ENCODE measurements around the gene ZNF407.
"Not testable (repeated sequence)": the region's sequence is repeated elsewhere in the genome, so short reads cannot be mapped to it uniquely, and the experiment has no call there.

ZNF407 gene

GRCh38 chr18:75083761-75084160 lies 486.1 kb downstream of the ZNF407 start:
- DNase-seq, result no peak

- not testable (repeated sequence) for DNase-seq
Measured at GRCh38 chr18:75085676-75086075, 488.0 kb downstream of the ZNF407 start.

- no peak for DNase-seq
Measured at GRCh38 chr18:75086494-75087034, 488.9 kb downstream of the ZNF407 start.

GRCh38 chr18:75087119-75088020 lies 489.7 kb downstream of the ZNF407 start:
- DNase-seq, result no peak

- no peak for DNase-seq
Measured at GRCh38 chr18:75088021-75088506, 490.4 kb downstream of the ZNF407 start.

- no peak for DNase-seq
Measured at GRCh38 chr18:75088622-75089211, 491.0 kb downstream of the ZNF407 start.

- no peak for DNase-seq
Measured at GRCh38 chr18:75089748-75090327, 492.2 kb downstream of the ZNF407 start.

- no peak for DNase-seq
Measured at GRCh38 chr18:75090336-75090735, 492.7 kb downstream of the ZNF407 start.

GRCh38 chr18:75097491-75098225 lies 500.0 kb downstream of the ZNF407 start:
- DNase-seq, result no peak

- DNase-seq, result no peak
Measured at GRCh38 chr18:75100832-75101630, 503.4 kb downstream of the ZNF407 start.

- no peak for DNase-seq
Measured at GRCh38 chr18:75101916-75102315, 504.2 kb downstream of the ZNF407 start.

GRCh38 chr18:75104029-75104428 lies 506.4 kb downstream of the ZNF407 start:
- DNase-seq, result not testable (repeated sequence)

GRCh38 chr18:75104483-75104882 lies 506.8 kb downstream of the ZNF407 start:
- no peak for DNase-seq

- no peak for DNase-seq
Measured at GRCh38 chr18:75105551-75106254, 508.0 kb downstream of the ZNF407 start.

GRCh38 chr18:75106746-75107145 lies 509.1 kb downstream of the ZNF407 start:
- no peak for DNase-seq

- DNase-seq, result no peak
Measured at GRCh38 chr18:75107196-75107930, 509.7 kb downstream of the ZNF407 start.

GRCh38 chr18:75107931-75108276 lies 510.2 kb downstream of the ZNF407 start:
- DNase-seq, result no peak

GRCh38 chr18:75108579-75109318 lies 511.1 kb downstream of the ZNF407 start:
- no peak for DNase-seq

- no peak for DNase-seq
Measured at GRCh38 chr18:75109319-75109691, 511.6 kb downstream of the ZNF407 start.

GRCh38 chr18:75109819-75110218 lies 512.1 kb downstream of the ZNF407 start:
- DNase-seq, result no peak
